DND-41 (cell line): ENCODE measurements around the gene NBAS.

ENCODE experiments used
- ATAC-seq: fragments of 200-7000 bp; cut with Tn5 transposase; 3 replicates; pipeline ENCODE4 v1.9.1; 2021; ENCODE audit warnings: low read depth; ENCODE audit not compliant: insufficient read depth
- DNase-seq: peaks from one replicate; pipeline ENCODE4 v3.0.0-alpha.2; 2020
- H2AFZ ChIP-seq: 2 replicates; pipeline ENCODE4 v1.6.0; 2012; ENCODE audit warnings: low read depth, low read length
- H3K27ac ChIP-seq: 2 replicates; pipeline ENCODE4 v1.5.1; 2012; ENCODE audit warnings: low read length, inconsistent platforms
- H3K27me3 ChIP-seq: fragments of 200-600 bp; sonication (generic); 2 replicates; pipeline ENCODE4 v1.6.0; 2012; ENCODE audit warnings: low read length, mild to moderate bottlenecking, inconsistent platforms; ENCODE audit not compliant: insufficient read depth, poor library complexity
- H3K36me3 ChIP-seq: 2 replicates; pipeline ENCODE4 v1.5.1; 2012; ENCODE audit warnings: low read length, inconsistent platforms; ENCODE audit not compliant: insufficient read depth
- H3K4me1 ChIP-seq: 2 replicates; pipeline ENCODE4 v1.5.1; 2012; ENCODE audit warnings: mild to moderate bottlenecking, low read length; ENCODE audit not compliant: insufficient read depth
- H3K4me2 ChIP-seq: 2 replicates; pipeline ENCODE4 v1.6.0; 2012; ENCODE audit warnings: mild to moderate bottlenecking, moderate library complexity, low read length, inconsistent platforms; ENCODE audit not compliant: insufficient read depth
- H3K4me3 ChIP-seq, 2 experiments: fragments of 200-600 bp in 1 of 2; shearing (Covaris generic) in 1 of 2; 2 replicates each; pipeline ENCODE4 v1.5.1; 2012 to 2016; ENCODE audit warnings: inconsistent platforms in 2 of 2, low read length in 2 of 2, mild to moderate bottlenecking in 2 of 2, low read depth in 1 of 2, moderate library complexity in 1 of 2
- H3K79me2 ChIP-seq: 2 replicates; pipeline ENCODE4 v1.6.0; 2012; ENCODE audit warnings: low read length, inconsistent platforms; ENCODE audit not compliant: insufficient read depth
- H3K9ac ChIP-seq: 2 replicates; pipeline ENCODE4 v1.6.0; 2012; ENCODE audit warnings: low read depth, mild to moderate bottlenecking, inconsistent platforms, low read length, moderate library complexity
- H3K9me3 ChIP-seq: 2 replicates; pipeline ENCODE4 v1.5.1; 2012; ENCODE audit warnings: low read length, moderate library complexity, mild to moderate bottlenecking, inconsistent platforms; ENCODE audit not compliant: insufficient read depth, severe bottlenecking
- H4K20me1 ChIP-seq: 2 replicates; pipeline ENCODE4 v1.6.0; 2012; ENCODE audit warnings: low read length; ENCODE audit not compliant: insufficient read depth
- CTCF ChIP-seq: IDR thresholded peaks from 2 replicates; pipeline ENCODE4 v1.5.1; 2012; ENCODE audit warnings: borderline replicate concordance, low read length, moderate library complexity, mild to moderate bottlenecking; ENCODE audit not compliant: poor library complexity, severe bottlenecking; ENCODE audit errors: extremely low read depth
- EZH2 ChIP-seq: IDR thresholded peaks from 3 replicates; pipeline ENCODE4 v1.6.1; 2012; ENCODE audit warnings: borderline replicate concordance, low read depth, mild to moderate bottlenecking, moderate library complexity, low read length, inconsistent platforms; ENCODE audit not compliant: severe bottlenecking

Gene NBAS

GRCh38 chr2:15146960-15147359 is 414.2 kb downstream of the NBAS start:
- Histone ChIP-seq H4K20me1 (no peaks in the 10 kb centered on the region; the same call in 1 of the 2 replicates), H3K27me3 (no peaks in the 10 kb centered on the region), H3K4me2 (no peak overlapping the region), H3K4me1 (peaks cover 10% of the 10 kb centered on the region), H3K79me2 (no peaks in the 10 kb centered on the region), H3K9ac (no peak overlapping the region), H3K27ac (no peak overlapping the region), H3K9me3 (no peaks in the 10 kb centered on the region), H2AFZ (no peak overlapping the region), H3K4me3 (no peak overlapping the region), H3K36me3 (no peaks in the 10 kb centered on the region)
- DNase-seq (no peak), ATAC-seq (no peak)
- no peak for TF ChIP-seq EZH2
- peak; percentile 10 for TF ChIP-seq CTCF

- no peaks in the 10 kb centered on the region for H3K79me2 ChIP-seq
- H3K9me3 ChIP-seq, result no peaks in the 10 kb centered on the region
- H3K4me1 ChIP-seq, result peaks cover 21% of the 10 kb centered on the region
- H3K4me2 ChIP-seq, result no peak overlapping the region
- no peak for DNase-seq
- H3K36me3 ChIP-seq, result no peaks in the 10 kb centered on the region
- no peak overlapping the region for H3K4me3 ChIP-seq
- no peak overlapping the region for H3K27ac ChIP-seq
- no peak overlapping the region for H2AFZ ChIP-seq
- no peak for TF ChIP-seq EZH2
- TF ChIP-seq CTCF, result no peak
- no peaks in the 10 kb centered on the region; the same call in 1 of the 2 replicates for H4K20me1 ChIP-seq
- no peak overlapping the region for H3K9ac ChIP-seq
- no peaks in the 10 kb centered on the region for H3K27me3 ChIP-seq
- no peak for ATAC-seq
Measured at GRCh38 chr2:15145919-15146318, 415.2 kb downstream of the NBAS start.

GRCh38 chr2:15145046-15145817 is 415.9 kb downstream of the NBAS start:
- Histone ChIP-seq H3K4me1 (peaks cover 22% of the 10 kb centered on the region), H3K4me3 (no peak overlapping the region), H2AFZ (no peak overlapping the region), H3K9me3 (no peaks in the 10 kb centered on the region), H3K9ac (no peak overlapping the region), H3K79me2 (no peaks in the 10 kb centered on the region), H3K36me3 (no peaks in the 10 kb centered on the region), H3K27me3 (no peaks in the 10 kb centered on the region), H3K4me2 (no peak overlapping the region), H4K20me1 (no peaks in the 10 kb centered on the region; the same call in 1 of the 2 replicates), H3K27ac (no peak overlapping the region)
- DNase-seq (no peak), ATAC-seq (no peak)
- TF ChIP-seq CTCF (no peak), EZH2 (no peak)
